ENCODE measurements around the gene TNN.

Gene TNN

DNA sequence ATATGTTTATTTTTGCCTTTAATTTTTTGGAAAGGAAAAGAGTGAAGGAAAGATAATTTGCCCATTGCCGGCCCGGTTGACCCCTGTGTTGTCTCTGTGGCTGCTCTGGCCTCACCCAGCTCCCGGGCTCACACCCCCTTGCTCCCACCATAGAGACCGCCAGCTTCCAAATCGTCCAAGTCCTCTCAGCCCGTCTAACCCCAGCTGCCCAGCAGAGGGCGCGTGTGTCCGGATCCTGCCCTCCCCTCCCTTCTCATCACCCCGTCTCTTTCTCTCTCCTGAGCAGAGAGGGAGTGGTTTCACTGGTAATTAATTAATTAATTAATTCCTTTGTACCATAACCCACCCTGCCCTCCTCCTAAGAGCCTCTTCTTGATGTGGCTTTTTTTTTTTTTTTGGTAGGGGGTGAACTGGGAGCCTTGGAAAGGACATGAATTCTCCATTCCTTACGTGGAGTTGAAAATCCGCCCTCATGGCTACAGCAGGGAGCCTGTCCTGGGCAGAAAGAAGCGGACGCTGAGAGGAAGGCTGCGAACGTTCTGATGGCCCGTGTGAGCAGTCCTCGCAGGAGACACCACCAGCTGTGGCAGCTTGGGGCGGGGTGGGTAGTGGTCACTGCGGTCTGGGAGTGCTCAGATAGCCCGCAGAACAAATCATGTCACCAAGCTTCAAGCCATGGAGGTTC, 79.0 kb downstream of the TNN start:
- peak; percentile 82 for DNase-seq (ENCODE audit: low spot score)
- in situ Hi-C loops (cut with MboI; ENCODE audit: low sequenced_read_pairs, unreplicated experiment), result no loop called here

GRCh38 chr1:175147569-175147968, 79.9 kb downstream of the TNN start:
- no peak for DNase-seq (ENCODE audit: low spot score)
- in situ Hi-C loops (cut with MboI; ENCODE audit: low sequenced_read_pairs, unreplicated experiment), result no loop called here
- TF ChIP-seq CTCF (IDR thresholded peaks at IDR 0.05; ENCODE audit: borderline replicate concordance, control extremely low read depth, extremely low read depth, insufficient read depth, missing control alignments), result no peak

More for the DNA sequence above, 79.0 kb downstream of the TNN start:
- TF ChIP-seq CTCF (IDR thresholded peaks at IDR 0.05; ENCODE audit: borderline replicate concordance, control extremely low read depth, extremely low read depth, insufficient read depth, missing control alignments), result peak; percentile 97

DNA sequence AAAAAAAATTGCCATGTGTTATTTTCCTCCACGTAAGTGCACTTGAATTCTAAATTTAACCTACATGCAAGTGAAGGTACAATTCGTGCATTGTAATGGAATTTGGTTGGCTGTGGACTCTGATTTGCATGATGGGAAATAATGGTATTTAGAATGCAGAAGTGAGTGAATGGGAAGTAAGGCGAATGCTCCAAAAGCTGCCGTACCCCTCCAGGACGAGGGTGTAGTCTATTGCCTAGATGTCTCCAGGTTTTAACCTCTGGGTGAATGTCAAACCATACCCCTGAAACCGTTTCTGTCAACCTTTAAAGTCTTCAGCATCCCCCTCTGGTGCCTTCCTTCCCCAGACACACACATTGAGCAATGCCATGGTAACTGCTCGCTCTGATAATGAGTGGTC, 80.4 kb downstream of the TNN start:
- TF ChIP-seq CTCF (IDR thresholded peaks at IDR 0.05; ENCODE audit: borderline replicate concordance, control extremely low read depth, extremely low read depth, insufficient read depth, missing control alignments), result no peak
- in situ Hi-C loops (cut with MboI; ENCODE audit: low sequenced_read_pairs, unreplicated experiment), result no loop called here
- DNase-seq (ENCODE audit: low spot score), result no peak

GRCh38 chr1:175150596-175151319, 83.1 kb downstream of the TNN start:
- DNase-seq (ENCODE audit: low spot score), result no peak
- in situ Hi-C loops (cut with MboI; ENCODE audit: low sequenced_read_pairs, unreplicated experiment), result no loop called here
- TF ChIP-seq CTCF (IDR thresholded peaks at IDR 0.05; ENCODE audit: borderline replicate concordance, control extremely low read depth, extremely low read depth, insufficient read depth, missing control alignments), result no peak

DNA sequence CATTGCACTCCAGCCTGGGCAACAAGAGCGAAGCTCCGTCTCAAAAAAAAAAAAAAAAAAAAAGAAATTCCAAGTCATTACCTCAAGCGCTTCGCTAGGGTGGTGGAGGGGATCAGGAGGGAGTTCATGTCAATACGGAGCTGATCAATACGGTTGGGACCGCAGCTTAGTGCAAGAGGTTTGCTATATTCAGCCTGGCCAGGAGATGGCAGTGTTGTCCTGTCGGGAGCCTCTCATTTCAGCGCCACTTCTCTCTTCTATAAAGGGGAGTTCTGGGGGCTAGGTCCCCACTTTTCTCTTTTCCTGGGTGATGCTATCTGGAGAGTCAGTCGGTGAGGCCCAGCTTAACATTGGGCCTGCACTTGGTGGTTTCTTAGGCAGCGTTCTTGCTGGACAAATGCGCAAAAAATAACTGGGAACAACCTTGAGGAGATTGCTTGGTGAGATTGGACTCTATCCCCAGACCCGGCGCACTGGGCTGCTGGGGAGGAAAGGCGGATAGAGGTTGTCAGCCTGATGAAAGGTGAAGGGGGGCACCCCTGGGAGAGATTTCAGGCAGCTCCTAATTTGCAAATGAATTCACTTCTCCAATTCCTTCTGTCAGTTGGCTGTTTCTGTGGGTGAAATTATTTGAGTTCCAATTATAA, 84.5 kb downstream of the TNN start:
- peak; percentile 77 for DNase-seq (ENCODE audit: low spot score)
- in situ Hi-C loops (cut with MboI; ENCODE audit: low sequenced_read_pairs, unreplicated experiment), result no loop called here

More for the DNA sequence above, 84.5 kb downstream of the TNN start:
- peak; percentile 85 for TF ChIP-seq CTCF (IDR thresholded peaks at IDR 0.05; ENCODE audit: borderline replicate concordance, control extremely low read depth, extremely low read depth, insufficient read depth, missing control alignments)
